ENCODE results near the gene RTP1. TPM values are rescaled to one million over a fixed set of nuclear protein-coding genes. Genes with fewer than 3 reads are reported as not detected.

Gene RTP1
- total RNA-seq, 4 donors from 2014 or later = not detected

GRCh38 chr3:187242900-187243299 is 45.6 kb downstream of the RTP1 start:
- no peaks in the 10 kb centered on the region for H3K27me3 ChIP-seq
- H3K4me3 ChIP-seq = no peak overlapping the region
- no peaks in the 10 kb centered on the region for H3K4me1 ChIP-seq
- intact Hi-C loops (cut with DNase I; ENCODE audit: low total_unique reads) = no loop called here
- no peak for TF ChIP-seq CTCF (IDR thresholded peaks at IDR 0.05 in 4 of 5, conservative IDR thresholded peaks at IDR 0.05 in 1 of 5)
- TF ChIP-seq POLR2A (IDR thresholded peaks at IDR 0.05) = no peak
- H3K27ac ChIP-seq = no peak overlapping the region
- ATAC-seq = no peak
- no peaks in the 10 kb centered on the region for H3K9me3 ChIP-seq
- in situ Hi-C loops (cut with MboI; ENCODE audit: low sequenced_read_pairs in 4 of 4) = no loop called here
- H3K36me3 ChIP-seq = no peaks in the 10 kb centered on the region
- no peak for DNase-seq

- H3K9me3 ChIP-seq = no peaks in the 10 kb centered on the region
- in situ Hi-C loops (cut with MboI; ENCODE audit: low sequenced_read_pairs in 4 of 4) = no loop called here
- H3K27ac ChIP-seq = peak overlapping the region in 1 of 4 donors; percentile 15
- no peaks in the 10 kb centered on the region for H3K36me3 ChIP-seq
- DNase-seq (peak in 1 of 2 donors; percentile 25), ATAC-seq (peak; percentile 52 to 53)
- no peaks in the 10 kb centered on the region for H3K27me3 ChIP-seq
- H3K4me3 ChIP-seq = no peak overlapping the region
- TF ChIP-seq CTCF (IDR thresholded peaks at IDR 0.05 in 4 of 5, conservative IDR thresholded peaks at IDR 0.05 in 1 of 5) = no peak
- TF ChIP-seq POLR2A (IDR thresholded peaks at IDR 0.05) = no peak
- H3K4me1 ChIP-seq = no peaks in the 10 kb centered on the region
- intact Hi-C loops (cut with DNase I; ENCODE audit: low total_unique reads) = no loop called here
Measured at GRCh38 chr3:187243933-187244524, 46.7 kb downstream of the RTP1 start.

GRCh38 chr3:187247398-187247797 is 50.1 kb downstream of the RTP1 start:
- H3K36me3 ChIP-seq = no peaks in the 10 kb centered on the region
- no peak overlapping the region for H3K27ac ChIP-seq
- no peak for TF ChIP-seq POLR2A (IDR thresholded peaks at IDR 0.05)
- TF ChIP-seq CTCF (IDR thresholded peaks at IDR 0.05 in 4 of 5, conservative IDR thresholded peaks at IDR 0.05 in 1 of 5) = no peak
- ATAC-seq = no peak
- no peak for DNase-seq
- H3K4me3 ChIP-seq = no peak overlapping the region
- H3K4me1 ChIP-seq = no peaks in the 10 kb centered on the region
- no peaks in the 10 kb centered on the region for H3K9me3 ChIP-seq
- intact Hi-C loops (cut with DNase I; ENCODE audit: low total_unique reads) (no loop called here), in situ Hi-C loops (cut with MboI; ENCODE audit: low sequenced_read_pairs in 4 of 4) (no loop called here)
- no peaks in the 10 kb centered on the region for H3K27me3 ChIP-seq

Other genes with a start within 250 kb of the RTP1 start
- 1 to 10 TPM in 1 of 4 donors, under 1 TPM in 1, not detected in 2; 0.71 to 1.6 TPM for gene RPL39L, start 58.0 kb upstream of the RTP1 start, total RNA-seq
- 1 to 10 TPM in 2 of 4 donors, under 1 TPM in 2; 0.27 to 7.3 (median 2.6) TPM for gene MASP1, start 94.3 kb downstream of the RTP1 start, total RNA-seq
- gene RTP4, start 170.9 kb downstream of the RTP1 start, total RNA-seq = under 1 TPM in 3 of 4 donors, not detected in 1; 0.16 to 0.87 (median 0.39) TPM

Measured in gastrocnemius medialis (tissue), 4 donors.